Measurements from ENCODE around the gene WDR36. TPM values are rescaled to one million over a fixed set of nuclear protein-coding genes. Genes with fewer than 3 reads are reported as not detected.

The WDR36 gene
- total RNA-seq, 1 donor from 2014 or later: 31.6 TPM

- H3K9me3 Mint-ChIP-seq: no peaks in the 10 kb centered on the region
- H3K36me3 Mint-ChIP-seq: no peaks in the 10 kb centered on the region
- no peaks in the 10 kb centered on the region for H3K27me3 Mint-ChIP-seq
- no peak overlapping the region for H3K27ac Mint-ChIP-seq
- H3K4me1 Mint-ChIP-seq (ENCODE audit: unreplicated experiment): no peaks in the 10 kb centered on the region
- no peak overlapping the region for H3K4me3 Mint-ChIP-seq
- TF ChIP-seq CTCF (conservative IDR thresholded peaks at IDR 0.05): no peak
- DNase-seq (ENCODE audit: extremely low spot score, unreplicated experiment): no peak
Observed at GRCh38 chr5:111168608-111169007, 76.5 kb downstream of the WDR36 start.

- Mint-ChIP-seq H3K4me1 (ENCODE audit: unreplicated experiment) (no peaks in the 10 kb centered on the region), H3K27me3 (no peaks in the 10 kb centered on the region), H3K4me3 (no peak overlapping the region), H3K27ac (no peak overlapping the region), H3K9me3 (no peaks in the 10 kb centered on the region), H3K36me3 (no peaks in the 10 kb centered on the region)
- DNase-seq (ENCODE audit: extremely low spot score, unreplicated experiment): no peak
- TF ChIP-seq CTCF (conservative IDR thresholded peaks at IDR 0.05): peak; percentile 26
Observed at GRCh38 chr5:111169269-111169668, 77.1 kb downstream of the WDR36 start.

GRCh38 chr5:111170279-111170678, 78.1 kb downstream of the WDR36 start:
- Mint-ChIP-seq H3K4me1 (ENCODE audit: unreplicated experiment) (no peaks in the 10 kb centered on the region), H3K4me3 (no peak overlapping the region), H3K36me3 (no peaks in the 10 kb centered on the region), H3K27ac (no peak overlapping the region), H3K9me3 (no peaks in the 10 kb centered on the region), H3K27me3 (peaks cover 3% of the 10 kb centered on the region)
- no peak for TF ChIP-seq CTCF (conservative IDR thresholded peaks at IDR 0.05)
- DNase-seq (ENCODE audit: extremely low spot score, unreplicated experiment): no peak

GRCh38 chr5:111172504-111172903, 80.4 kb downstream of the WDR36 start:
- no peak for TF ChIP-seq CTCF (conservative IDR thresholded peaks at IDR 0.05)
- H3K4me3 Mint-ChIP-seq: no peak overlapping the region
- H3K9me3 Mint-ChIP-seq: no peaks in the 10 kb centered on the region
- H3K27me3 Mint-ChIP-seq: peaks cover 4% of the 10 kb centered on the region
- no peaks in the 10 kb centered on the region for H3K4me1 Mint-ChIP-seq (ENCODE audit: unreplicated experiment)
- DNase-seq (ENCODE audit: extremely low spot score, unreplicated experiment): no peak
- H3K27ac Mint-ChIP-seq: no peak overlapping the region
- no peaks in the 10 kb centered on the region for H3K36me3 Mint-ChIP-seq

- H3K36me3 Mint-ChIP-seq: no peaks in the 10 kb centered on the region
- H3K9me3 Mint-ChIP-seq: peaks cover 3% of the 10 kb centered on the region
- no peak for TF ChIP-seq CTCF (conservative IDR thresholded peaks at IDR 0.05)
- H3K4me1 Mint-ChIP-seq (ENCODE audit: unreplicated experiment): no peaks in the 10 kb centered on the region
- peaks cover 5% of the 10 kb centered on the region for H3K27me3 Mint-ChIP-seq
- no peak overlapping the region for H3K4me3 Mint-ChIP-seq
- no peak overlapping the region for H3K27ac Mint-ChIP-seq
- DNase-seq (ENCODE audit: extremely low spot score, unreplicated experiment): no peak
Observed at GRCh38 chr5:111173476-111173875, 81.3 kb downstream of the WDR36 start.

Other genes with a start within 250 kb of the WDR36 start
- gene TSLP, start 20.6 kb upstream of the WDR36 start, total RNA-seq (ENCODE audit: low replicate concordance): not detected in 2 replicates
- gene CAMK4, start 132.0 kb downstream of the WDR36 start, total RNA-seq (ENCODE audit: low replicate concordance): 11.2 and 15.6 TPM in 2 replicates

Measured in type B pancreatic cell (in vitro differentiated cells).